ENCODE measurements around the gene DSC3. TPM values are rescaled to one million over a fixed set of nuclear protein-coding genes. Genes with fewer than 3 reads are reported as not detected.

Gene DSC3
- total RNA-seq (2021) (not detected in 2 replicates), Bru-seq, nascent RNA (not detected), BruChase-seq, experiment 1, labeled RNA remaining after a 2-hour chase (percentile 3 among the genes with signal in this experiment), BruChase-seq, experiment 2, labeled RNA remaining after a 6-hour chase (percentile 2 among the genes with signal in this experiment)
- long read RNA-seq, result 0 reads

DNA sequence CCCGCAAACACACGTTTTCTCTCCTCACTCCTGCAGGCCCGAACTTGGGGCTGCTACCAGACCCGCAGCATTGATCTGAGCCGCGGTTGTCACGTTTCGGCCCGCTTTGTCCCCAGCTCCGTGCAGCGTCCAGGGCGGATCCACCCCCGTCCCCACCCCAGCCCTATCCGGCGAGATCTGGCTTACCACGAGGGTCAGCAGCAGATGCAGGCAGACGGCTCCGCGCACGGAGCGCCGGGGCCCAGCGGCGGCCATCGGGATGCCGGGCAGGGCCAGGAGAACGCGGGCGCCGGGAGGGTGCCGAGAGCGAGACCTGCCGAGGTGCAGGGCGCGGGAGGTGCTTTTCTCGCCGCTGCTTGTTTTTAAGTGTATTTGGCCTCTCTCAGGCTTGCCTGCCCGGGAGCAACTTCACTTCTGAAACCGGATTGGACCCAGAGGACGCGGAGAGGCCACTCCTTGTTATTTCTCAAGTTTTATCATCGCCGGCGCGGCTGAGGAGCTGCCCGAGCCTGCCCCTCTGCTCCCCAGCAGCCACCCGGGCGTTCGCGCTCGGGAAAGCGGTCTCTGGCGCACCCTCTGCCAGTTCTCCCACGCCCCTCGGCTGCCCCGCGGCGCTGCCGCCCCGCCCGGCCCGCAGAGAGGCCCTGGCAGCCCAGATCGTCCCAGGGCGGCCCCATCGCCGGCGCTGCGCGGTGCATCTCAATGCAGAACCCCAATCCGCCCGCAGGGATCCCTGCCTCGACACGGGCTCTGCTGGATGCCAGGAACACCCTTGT, at the start of gene DSC3:
Gene DSC3, minus strand, starts transcription at position 337 of the 776 bp plus-strand sequence. Its CDS starts 82 bp downstream, at position 255.
- intact Hi-C loops (cut with micrococcal nuclease; ENCODE audit: unreplicated experiment), result no loop called here
- POLR2A ChIA-PET (ENCODE audit: low non-redundant PET), result no interaction called here

DNA sequence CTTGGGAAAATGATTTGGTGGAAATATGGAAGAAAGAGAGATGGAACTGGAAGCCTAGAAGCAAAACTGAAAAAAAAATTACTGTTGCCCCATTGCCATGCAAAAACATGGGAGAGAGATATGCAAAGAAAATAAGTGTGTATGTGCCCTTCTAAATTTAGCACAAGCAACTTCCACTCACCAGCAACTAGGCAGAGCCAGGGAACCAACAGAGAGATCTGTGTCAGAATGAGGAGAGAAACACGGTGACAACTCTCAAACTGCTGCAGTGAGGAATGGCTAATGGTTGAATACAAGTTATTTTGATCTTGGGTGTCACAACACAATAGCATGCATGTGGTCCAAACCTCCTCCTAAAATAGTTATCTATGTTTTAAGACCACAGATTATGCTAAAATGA, 48.8 kb upstream of the DSC3 start:
- H3K9me3 ChIP-seq (ENCODE audit: low read depth, low read length, poor library complexity, severe bottlenecking), result no peaks in the 10 kb centered on the region
- H3K36me3 ChIP-seq (ENCODE audit: insufficient read depth, low read length, poor library complexity, severe bottlenecking), result no peaks in the 10 kb centered on the region
- POLR2A ChIA-PET (ENCODE audit: low non-redundant PET), result no interaction called here
- intact Hi-C loops (cut with micrococcal nuclease; ENCODE audit: unreplicated experiment), result no loop called here
- no TSS peak for BruUV-seq (replicated peaks)
- no peaks in the 10 kb centered on the region for H3K27me3 ChIP-seq (replicated peaks; ENCODE audit: insufficient read depth, low read depth, low read length, poor library complexity)
- CTCF ChIA-PET, result no interaction called here
- H3K4me1 ChIP-seq (ENCODE audit: insufficient read depth, low read length, poor library complexity, severe bottlenecking), result no peaks in the 10 kb centered on the region
- DNase-seq (ENCODE audit: low spot score), result no peak
- TF ChIP-seq EZH2 (IDR thresholded peaks at IDR 0.05; ENCODE audit: borderline replicate concordance, low read depth, low read length, poor library complexity, severe bottlenecking), result no peak
- TF ChIP-seq, protein P1, sequence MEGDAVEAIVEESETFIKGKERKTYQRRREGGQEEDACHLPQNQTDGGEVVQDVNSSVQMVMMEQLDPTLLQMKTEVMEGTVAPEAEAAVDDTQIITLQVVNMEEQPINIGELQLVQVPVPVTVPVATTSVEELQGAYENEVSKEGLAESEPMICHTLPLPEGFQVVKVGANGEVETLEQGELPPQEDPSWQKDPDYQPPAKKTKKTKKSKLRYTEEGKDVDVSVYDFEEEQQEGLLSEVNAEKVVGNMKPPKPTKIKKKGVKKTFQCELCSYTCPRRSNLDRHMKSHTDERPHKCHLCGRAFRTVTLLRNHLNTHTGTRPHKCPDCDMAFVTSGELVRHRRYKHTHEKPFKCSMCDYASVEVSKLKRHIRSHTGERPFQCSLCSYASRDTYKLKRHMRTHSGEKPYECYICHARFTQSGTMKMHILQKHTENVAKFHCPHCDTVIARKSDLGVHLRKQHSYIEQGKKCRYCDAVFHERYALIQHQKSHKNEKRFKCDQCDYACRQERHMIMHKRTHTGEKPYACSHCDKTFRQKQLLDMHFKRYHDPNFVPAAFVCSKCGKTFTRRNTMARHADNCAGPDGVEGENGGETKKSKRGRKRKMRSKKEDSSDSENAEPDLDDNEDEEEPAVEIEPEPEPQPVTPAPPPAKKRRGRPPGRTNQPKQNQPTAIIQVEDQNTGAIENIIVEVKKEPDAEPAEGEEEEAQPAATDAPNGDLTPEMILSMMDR (conservative IDR thresholded peaks at IDR 0.05; ENCODE audit: low read depth, low read length), result no peak
- H3K4me3 ChIP-seq (ENCODE audit: low read depth, low read length, poor library complexity, severe bottlenecking), result no peak overlapping the region
- H3K27ac ChIP-seq (ENCODE audit: low read depth, low read length, poor library complexity, severe bottlenecking), result no peak overlapping the region

More for the DNA sequence above, at the start of gene DSC3:
- Histone ChIP-seq H3K36me3 (ENCODE audit: insufficient read depth, low read length, poor library complexity, severe bottlenecking) (no peaks in the 10 kb centered on the region), H3K27ac (ENCODE audit: low read depth, low read length, poor library complexity, severe bottlenecking) (no peak within 1 kb of the TSS), H3K4me1 (ENCODE audit: insufficient read depth, low read length, poor library complexity, severe bottlenecking) (no peaks in the 10 kb centered on the region), H3K4me3 (ENCODE audit: low read depth, low read length, poor library complexity, severe bottlenecking) (no peak within 1 kb of the TSS), H3K27me3 (replicated peaks; ENCODE audit: insufficient read depth, low read depth, low read length, poor library complexity) (peaks cover 59% of the 10 kb centered on the region), H3K9me3 (ENCODE audit: low read depth, low read length, poor library complexity, severe bottlenecking) (no peaks in the 10 kb centered on the region)
- TF ChIP-seq EZH2 (IDR thresholded peaks at IDR 0.05; ENCODE audit: borderline replicate concordance, low read depth, low read length, poor library complexity, severe bottlenecking), result no peak
- TF ChIP-seq, protein P1 (conservative IDR thresholded peaks at IDR 0.05; ENCODE audit: low read depth, low read length), result no peak
- CTCF ChIA-PET, result no interaction called here
- DNase-seq (ENCODE audit: low spot score), result no peak
- BruUV-seq (replicated peaks), result no TSS peak

DNA sequence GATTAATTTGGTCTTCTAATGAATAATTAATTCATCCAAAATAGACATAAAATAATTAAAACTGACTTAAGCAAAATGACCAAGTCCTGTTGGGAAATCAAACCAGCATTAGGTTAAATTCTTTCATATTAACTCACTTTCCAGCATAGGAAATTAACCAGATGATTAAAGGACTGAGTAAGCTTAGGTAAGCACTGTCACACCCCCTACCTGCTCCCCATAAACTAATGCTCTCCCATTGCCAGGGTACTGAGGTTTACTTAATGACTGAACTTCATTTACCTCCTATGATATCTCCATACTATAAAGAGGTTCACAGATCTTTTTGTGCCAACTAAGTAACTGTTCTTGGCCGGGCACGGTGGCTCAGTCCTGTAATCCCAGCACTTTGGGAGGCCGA, 46.0 kb upstream of the DSC3 start:
- ChIA-PET CTCF (no interaction called here), POLR2A (ENCODE audit: low non-redundant PET) (no interaction called here)
- BruUV-seq (replicated peaks), result no TSS peak
- Histone ChIP-seq H3K36me3 (ENCODE audit: insufficient read depth, low read length, poor library complexity, severe bottlenecking) (no peaks in the 10 kb centered on the region), H3K4me1 (ENCODE audit: insufficient read depth, low read length, poor library complexity, severe bottlenecking) (no peaks in the 10 kb centered on the region), H3K27me3 (replicated peaks; ENCODE audit: insufficient read depth, low read depth, low read length, poor library complexity) (no peaks in the 10 kb centered on the region), H3K9me3 (ENCODE audit: low read depth, low read length, poor library complexity, severe bottlenecking) (no peaks in the 10 kb centered on the region), H3K4me3 (ENCODE audit: low read depth, low read length, poor library complexity, severe bottlenecking) (no peak overlapping the region), H3K27ac (ENCODE audit: low read depth, low read length, poor library complexity, severe bottlenecking) (no peak overlapping the region)
- intact Hi-C loops (cut with micrococcal nuclease; ENCODE audit: unreplicated experiment), result no loop called here
- no peak for DNase-seq (ENCODE audit: low spot score)
- TF ChIP-seq EZH2 (IDR thresholded peaks at IDR 0.05; ENCODE audit: borderline replicate concordance, low read depth, low read length, poor library complexity, severe bottlenecking), result no peak

Data from A673 (cell line).